WTC11 (cell line): ENCODE measurements around the gene RGS11. TPM values are rescaled to one million over a fixed set of nuclear protein-coding genes. Genes with fewer than 3 reads are reported as not detected.

Source experiments
- ATAC-seq: fragments of 200-7000 bp; cut with Tn5 transposase; 2 replicates; pipeline ENCODE4 v1.10.0; 2021; ENCODE audit warnings: mild to moderate bottlenecking, moderate library complexity
- CTCF ChIA-PET: fragments of 300-600 bp; sonication (Branson Sonifier 250); formaldehyde crosslinking; loops from one replicate; lab custom pipeline; 2021; ENCODE audit warnings: antibody characterized with exemption; lab: Charles Lee
- POLR2A ChIA-PET: fragments of 350-600 bp; sonication (Branson Sonifier 250); formaldehyde crosslinking; loops from one replicate; lab custom pipeline; 2021; ENCODE audit warnings: antibody characterized with exemption; lab: Charles Lee
- DNase-seq: peaks from one replicate; pipeline ENCODE4 v3.0.0; 2021; ENCODE audit warnings: low spot score
- H3K27ac Mint-ChIP-seq: 2 replicates; pipeline ENCODE4 v1.8.0; 2021; ENCODE audit warnings: mixed read lengths
- H3K27me3 Mint-ChIP-seq: 2 replicates; pipeline ENCODE4 v1.8.0; 2021; ENCODE audit warnings: low read depth, mild to moderate bottlenecking, moderate library complexity, mixed read lengths
- H3K36me3 Mint-ChIP-seq: 2 replicates; pipeline ENCODE4 v1.8.0; 2021; ENCODE audit warnings: mixed read lengths
- H3K4me1 Mint-ChIP-seq: 2 replicates; pipeline ENCODE4 v1.8.0; 2022; ENCODE audit warnings: mixed read lengths
- H3K4me3 Mint-ChIP-seq: 2 replicates; pipeline ENCODE4 v1.8.0; 2021; ENCODE audit warnings: mild to moderate bottlenecking, moderate library complexity, mixed read lengths
- H3K9me3 Mint-ChIP-seq: 2 replicates; pipeline ENCODE4 v1.8.0; 2021; ENCODE audit warnings: mixed read lengths
- FOXK1 ChIP-seq: sonication (generic); formaldehyde crosslinking; IDR thresholded peaks from 2 replicates; pipeline ENCODE4 v1.8.0; 2022; ENCODE audit warnings: mild to moderate bottlenecking, moderate library complexity, missing genetic modification reagents
- HMGA2 ChIP-seq: fragments of 250-450 bp; sonication (Bioruptor Pico); IDR thresholded peaks from 2 replicates; pipeline ENCODE4 v1.4.0; 2021; ENCODE audit warnings: mild to moderate bottlenecking, moderate library complexity
- JAZF1 ChIP-seq: fragments of 250-450 bp; sonication (Bioruptor Pico); IDR thresholded peaks from 2 replicates; pipeline ENCODE4 v1.9.0; 2021; ENCODE audit warnings: moderate library complexity, mild to moderate bottlenecking, inconsistent platforms
- OVOL2 ChIP-seq: fragments of 250-450 bp; sonication (Bioruptor Pico); IDR thresholded peaks from 2 replicates; pipeline ENCODE4 v1.9.0; 2021; ENCODE audit warnings: mild to moderate bottlenecking, borderline replicate concordance
- RORB ChIP-seq: fragments of 250-450 bp; sonication (Bioruptor Pico); IDR thresholded peaks from 2 replicates; pipeline ENCODE4 v1.9.0; 2021; ENCODE audit warnings: mild to moderate bottlenecking
- SMAD4 ChIP-seq: sonication (generic); formaldehyde crosslinking; IDR thresholded peaks from 2 replicates; pipeline ENCODE4 v1.8.0; 2022; ENCODE audit warnings: mild to moderate bottlenecking, missing genetic modification reagents
- SOX15 ChIP-seq: fragments of 250-450 bp; sonication (Bioruptor Pico); IDR thresholded peaks from 2 replicates; pipeline ENCODE4 v1.9.0; 2021; ENCODE audit warnings: mild to moderate bottlenecking
- SP1 ChIP-seq: sonication (generic); formaldehyde crosslinking; conservative IDR thresholded peaks from 2 replicates; pipeline ENCODE4 v1.8.1; 2022; ENCODE audit warnings: missing genetic modification reagents
- ZBTB21 ChIP-seq: sonication (generic); formaldehyde crosslinking; IDR thresholded peaks from 2 replicates; pipeline ENCODE4 v1.8.1; 2023; ENCODE audit warnings: mild to moderate bottlenecking, missing genetic modification reagents, borderline replicate concordance
- ZNF396 ChIP-seq: fragments of 250-450 bp; sonication (Bioruptor Pico); IDR thresholded peaks from 2 replicates; pipeline ENCODE4 v1.8.0; 2021; ENCODE audit warnings: mild to moderate bottlenecking, moderate library complexity, borderline replicate concordance
- ZNF671 ChIP-seq: fragments of 250-450 bp; sonication (Bioruptor Pico); IDR thresholded peaks from 2 replicates; pipeline ENCODE4 v1.8.0; 2021; ENCODE audit warnings: mild to moderate bottlenecking
- total RNA-seq: library from RNA; stranded (reverse); gene quantifications from 3 replicates; pipeline ENCODE4 v1.2.3, GENCODE V29; 2021
- TF ChIP-seq, protein P1 (sequence below): sonication (generic); formaldehyde crosslinking; IDR thresholded peaks from 2 replicates; pipeline ENCODE4 v1.8.0; 2023; ENCODE audit warnings: missing genetic modification reagents, mild to moderate bottlenecking, borderline replicate concordance
- TF ChIP-seq, protein P2 (sequence below): sonication (generic); formaldehyde crosslinking; IDR thresholded peaks from 2 replicates; pipeline ENCODE4 v1.8.1; 2023; ENCODE audit warnings: mild to moderate bottlenecking, missing genetic modification reagents, moderate library complexity
- TF ChIP-seq, protein P3 (sequence below): fragments of 250-450 bp; sonication (Bioruptor Pico); IDR thresholded peaks from 2 replicates; pipeline ENCODE4 v1.9.0; 2021; ENCODE audit warnings: mild to moderate bottlenecking
- TF ChIP-seq, protein P4 (sequence below): sonication (generic); formaldehyde crosslinking; IDR thresholded peaks from 2 replicates; pipeline ENCODE4 v1.8.1; 2023; ENCODE audit warnings: mild to moderate bottlenecking, missing genetic modification reagents, borderline replicate concordance
- TF ChIP-seq, protein P5 (sequence below): sonication (generic); formaldehyde crosslinking; IDR thresholded peaks from 2 replicates; pipeline ENCODE4 v1.8.1; 2023; ENCODE audit warnings: mild to moderate bottlenecking, missing genetic modification reagents
- TF ChIP-seq, protein P6 (sequence below): fragments of 250-450 bp; sonication (Bioruptor Pico); IDR thresholded peaks from 2 replicates; pipeline ENCODE4 v1.8.0; 2021; ENCODE audit warnings: mild to moderate bottlenecking
- TF ChIP-seq, protein P7 (sequence below): sonication (generic); formaldehyde crosslinking; IDR thresholded peaks from 2 replicates; pipeline ENCODE4 v1.8.0; 2022; ENCODE audit warnings: mild to moderate bottlenecking, missing genetic modification reagents

Gene RGS11
- total RNA-seq, 1 experiment from 2014 or later, result 1.8 TPM

DNA sequence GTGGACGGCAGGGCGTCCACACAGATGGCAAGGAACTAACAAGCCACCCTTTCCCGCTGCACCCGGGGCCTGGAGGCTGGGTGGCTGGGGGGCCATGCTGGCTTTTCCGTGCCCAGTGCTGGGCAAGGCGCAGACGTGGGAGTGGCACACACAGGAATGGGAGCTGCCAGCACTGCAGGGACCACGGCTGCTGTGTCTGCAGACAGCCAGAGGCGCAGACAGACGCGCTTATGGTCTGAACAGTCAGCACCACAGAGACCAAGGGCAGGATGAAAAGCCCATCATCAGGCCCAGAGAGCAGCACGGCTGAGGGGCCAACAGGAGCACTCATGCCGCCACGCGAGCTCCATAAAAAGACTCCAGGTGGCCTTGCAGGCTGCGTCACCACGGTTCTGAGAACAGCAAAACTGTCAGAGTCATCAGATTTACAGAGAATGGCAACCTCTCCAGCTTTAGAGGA is 31.2 kb upstream of the RGS11 start (continued):
- TF ChIP-seq, protein P1, sequence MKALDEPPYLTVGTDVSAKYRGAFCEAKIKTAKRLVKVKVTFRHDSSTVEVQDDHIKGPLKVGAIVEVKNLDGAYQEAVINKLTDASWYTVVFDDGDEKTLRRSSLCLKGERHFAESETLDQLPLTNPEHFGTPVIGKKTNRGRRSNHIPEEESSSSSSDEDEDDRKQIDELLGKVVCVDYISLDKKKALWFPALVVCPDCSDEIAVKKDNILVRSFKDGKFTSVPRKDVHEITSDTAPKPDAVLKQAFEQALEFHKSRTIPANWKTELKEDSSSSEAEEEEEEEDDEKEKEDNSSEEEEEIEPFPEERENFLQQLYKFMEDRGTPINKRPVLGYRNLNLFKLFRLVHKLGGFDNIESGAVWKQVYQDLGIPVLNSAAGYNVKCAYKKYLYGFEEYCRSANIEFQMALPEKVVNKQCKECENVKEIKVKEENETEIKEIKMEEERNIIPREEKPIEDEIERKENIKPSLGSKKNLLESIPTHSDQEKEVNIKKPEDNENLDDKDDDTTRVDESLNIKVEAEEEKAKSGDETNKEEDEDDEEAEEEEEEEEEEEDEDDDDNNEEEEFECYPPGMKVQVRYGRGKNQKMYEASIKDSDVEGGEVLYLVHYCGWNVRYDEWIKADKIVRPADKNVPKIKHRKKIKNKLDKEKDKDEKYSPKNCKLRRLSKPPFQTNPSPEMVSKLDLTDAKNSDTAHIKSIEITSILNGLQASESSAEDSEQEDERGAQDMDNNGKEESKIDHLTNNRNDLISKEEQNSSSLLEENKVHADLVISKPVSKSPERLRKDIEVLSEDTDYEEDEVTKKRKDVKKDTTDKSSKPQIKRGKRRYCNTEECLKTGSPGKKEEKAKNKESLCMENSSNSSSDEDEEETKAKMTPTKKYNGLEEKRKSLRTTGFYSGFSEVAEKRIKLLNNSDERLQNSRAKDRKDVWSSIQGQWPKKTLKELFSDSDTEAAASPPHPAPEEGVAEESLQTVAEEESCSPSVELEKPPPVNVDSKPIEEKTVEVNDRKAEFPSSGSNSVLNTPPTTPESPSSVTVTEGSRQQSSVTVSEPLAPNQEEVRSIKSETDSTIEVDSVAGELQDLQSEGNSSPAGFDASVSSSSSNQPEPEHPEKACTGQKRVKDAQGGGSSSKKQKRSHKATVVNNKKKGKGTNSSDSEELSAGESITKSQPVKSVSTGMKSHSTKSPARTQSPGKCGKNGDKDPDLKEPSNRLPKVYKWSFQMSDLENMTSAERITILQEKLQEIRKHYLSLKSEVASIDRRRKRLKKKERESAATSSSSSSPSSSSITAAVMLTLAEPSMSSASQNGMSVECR (CRISPR knock-in tag), result no peak
- TF ChIP-seq, protein P2, sequence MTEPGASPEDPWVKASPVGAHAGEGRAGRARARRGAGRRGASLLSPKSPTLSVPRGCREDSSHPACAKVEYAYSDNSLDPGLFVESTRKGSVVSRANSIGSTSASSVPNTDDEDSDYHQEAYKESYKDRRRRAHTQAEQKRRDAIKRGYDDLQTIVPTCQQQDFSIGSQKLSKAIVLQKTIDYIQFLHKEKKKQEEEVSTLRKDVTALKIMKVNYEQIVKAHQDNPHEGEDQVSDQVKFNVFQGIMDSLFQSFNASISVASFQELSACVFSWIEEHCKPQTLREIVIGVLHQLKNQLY (CRISPR knock-in tag), result no peak
- TF ChIP-seq, all 79 proteins: peak for 0

DNA sequence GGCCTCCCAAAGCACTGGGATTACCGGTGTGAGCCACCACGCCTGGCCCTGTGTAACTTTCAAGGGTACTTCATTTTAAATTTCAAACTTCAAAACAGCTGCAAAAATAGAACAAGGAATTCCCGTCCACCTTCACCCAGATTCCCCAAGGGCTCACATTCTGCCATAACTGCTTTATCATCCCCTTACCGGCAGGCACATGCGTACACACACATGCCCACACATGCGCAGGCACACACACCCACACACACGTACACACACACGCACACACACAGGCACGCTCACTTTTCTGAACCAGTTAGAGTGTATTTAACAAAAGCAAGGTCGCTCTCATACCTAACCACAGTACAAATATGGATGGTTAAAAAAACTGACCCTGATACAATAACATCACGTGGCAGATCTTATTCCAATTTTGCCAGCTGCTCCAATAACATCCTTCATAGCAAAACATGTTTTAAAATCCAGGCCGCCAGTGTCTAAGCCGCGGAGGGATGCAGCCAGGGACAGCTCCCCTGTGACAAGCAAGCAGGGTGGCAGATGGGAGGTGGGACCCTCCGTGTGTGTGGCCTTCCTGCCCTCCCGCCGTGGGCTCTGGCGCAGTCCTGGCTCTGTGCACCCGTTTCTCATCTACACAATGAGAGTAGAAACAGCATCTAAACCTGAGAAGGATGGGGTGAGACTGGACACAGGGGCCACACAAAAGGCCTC is 30.3 kb upstream of the RGS11 start:
- Mint-ChIP-seq H3K27ac (peak overlapping the region; percentile 93), H3K27me3 (no peaks in the 10 kb centered on the region), H3K4me3 (no peak overlapping the region), H3K4me1 (no peaks in the 10 kb centered on the region), H3K36me3 (peaks cover 27% of the 10 kb centered on the region), H3K9me3 (no peaks in the 10 kb centered on the region)
- ATAC-seq (no peak), DNase-seq (no peak)
- CTCF ChIA-PET, result interaction anchor here (1.1 to 1.8 kb wide), 2 partner anchors 47 to 56 kb away, joined by 5 read pairs; partner anchors contain the start of gene AXIN1
- TF ChIP-seq RORB (no peak), ZNF396 (CRISPR knock-in tag) (no peak), SMAD4 (CRISPR knock-in tag) (no peak), SP1 (no peak), HMGA2 (CRISPR knock-in tag) (no peak), OVOL2 (CRISPR knock-in tag) (no peak), FOXK1 (no peak), ZBTB21 (CRISPR knock-in tag) (no peak), JAZF1 (CRISPR knock-in tag) (no peak), ZNF671 (CRISPR knock-in tag) (no peak), SOX15 (no peak)
- TF ChIP-seq, protein P3, sequence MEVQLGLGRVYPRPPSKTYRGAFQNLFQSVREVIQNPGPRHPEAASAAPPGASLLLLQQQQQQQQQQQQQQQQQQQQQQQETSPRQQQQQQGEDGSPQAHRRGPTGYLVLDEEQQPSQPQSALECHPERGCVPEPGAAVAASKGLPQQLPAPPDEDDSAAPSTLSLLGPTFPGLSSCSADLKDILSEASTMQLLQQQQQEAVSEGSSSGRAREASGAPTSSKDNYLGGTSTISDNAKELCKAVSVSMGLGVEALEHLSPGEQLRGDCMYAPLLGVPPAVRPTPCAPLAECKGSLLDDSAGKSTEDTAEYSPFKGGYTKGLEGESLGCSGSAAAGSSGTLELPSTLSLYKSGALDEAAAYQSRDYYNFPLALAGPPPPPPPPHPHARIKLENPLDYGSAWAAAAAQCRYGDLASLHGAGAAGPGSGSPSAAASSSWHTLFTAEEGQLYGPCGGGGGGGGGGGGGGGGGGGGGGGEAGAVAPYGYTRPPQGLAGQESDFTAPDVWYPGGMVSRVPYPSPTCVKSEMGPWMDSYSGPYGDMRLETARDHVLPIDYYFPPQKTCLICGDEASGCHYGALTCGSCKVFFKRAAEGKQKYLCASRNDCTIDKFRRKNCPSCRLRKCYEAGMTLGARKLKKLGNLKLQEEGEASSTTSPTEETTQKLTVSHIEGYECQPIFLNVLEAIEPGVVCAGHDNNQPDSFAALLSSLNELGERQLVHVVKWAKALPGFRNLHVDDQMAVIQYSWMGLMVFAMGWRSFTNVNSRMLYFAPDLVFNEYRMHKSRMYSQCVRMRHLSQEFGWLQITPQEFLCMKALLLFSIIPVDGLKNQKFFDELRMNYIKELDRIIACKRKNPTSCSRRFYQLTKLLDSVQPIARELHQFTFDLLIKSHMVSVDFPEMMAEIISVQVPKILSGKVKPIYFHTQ (CRISPR knock-in tag), result no peak
- TF ChIP-seq, protein P4, sequence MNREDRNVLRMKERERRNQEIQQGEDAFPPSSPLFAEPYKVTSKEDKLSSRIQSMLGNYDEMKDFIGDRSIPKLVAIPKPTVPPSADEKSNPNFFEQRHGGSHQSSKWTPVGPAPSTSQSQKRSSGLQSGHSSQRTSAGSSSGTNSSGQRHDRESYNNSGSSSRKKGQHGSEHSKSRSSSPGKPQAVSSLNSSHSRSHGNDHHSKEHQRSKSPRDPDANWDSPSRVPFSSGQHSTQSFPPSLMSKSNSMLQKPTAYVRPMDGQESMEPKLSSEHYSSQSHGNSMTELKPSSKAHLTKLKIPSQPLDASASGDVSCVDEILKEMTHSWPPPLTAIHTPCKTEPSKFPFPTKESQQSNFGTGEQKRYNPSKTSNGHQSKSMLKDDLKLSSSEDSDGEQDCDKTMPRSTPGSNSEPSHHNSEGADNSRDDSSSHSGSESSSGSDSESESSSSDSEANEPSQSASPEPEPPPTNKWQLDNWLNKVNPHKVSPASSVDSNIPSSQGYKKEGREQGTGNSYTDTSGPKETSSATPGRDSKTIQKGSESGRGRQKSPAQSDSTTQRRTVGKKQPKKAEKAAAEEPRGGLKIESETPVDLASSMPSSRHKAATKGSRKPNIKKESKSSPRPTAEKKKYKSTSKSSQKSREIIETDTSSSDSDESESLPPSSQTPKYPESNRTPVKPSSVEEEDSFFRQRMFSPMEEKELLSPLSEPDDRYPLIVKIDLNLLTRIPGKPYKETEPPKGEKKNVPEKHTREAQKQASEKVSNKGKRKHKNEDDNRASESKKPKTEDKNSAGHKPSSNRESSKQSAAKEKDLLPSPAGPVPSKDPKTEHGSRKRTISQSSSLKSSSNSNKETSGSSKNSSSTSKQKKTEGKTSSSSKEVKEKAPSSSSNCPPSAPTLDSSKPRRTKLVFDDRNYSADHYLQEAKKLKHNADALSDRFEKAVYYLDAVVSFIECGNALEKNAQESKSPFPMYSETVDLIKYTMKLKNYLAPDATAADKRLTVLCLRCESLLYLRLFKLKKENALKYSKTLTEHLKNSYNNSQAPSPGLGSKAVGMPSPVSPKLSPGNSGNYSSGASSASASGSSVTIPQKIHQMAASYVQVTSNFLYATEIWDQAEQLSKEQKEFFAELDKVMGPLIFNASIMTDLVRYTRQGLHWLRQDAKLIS (CRISPR knock-in tag), result no peak
- TF ChIP-seq, protein P5, sequence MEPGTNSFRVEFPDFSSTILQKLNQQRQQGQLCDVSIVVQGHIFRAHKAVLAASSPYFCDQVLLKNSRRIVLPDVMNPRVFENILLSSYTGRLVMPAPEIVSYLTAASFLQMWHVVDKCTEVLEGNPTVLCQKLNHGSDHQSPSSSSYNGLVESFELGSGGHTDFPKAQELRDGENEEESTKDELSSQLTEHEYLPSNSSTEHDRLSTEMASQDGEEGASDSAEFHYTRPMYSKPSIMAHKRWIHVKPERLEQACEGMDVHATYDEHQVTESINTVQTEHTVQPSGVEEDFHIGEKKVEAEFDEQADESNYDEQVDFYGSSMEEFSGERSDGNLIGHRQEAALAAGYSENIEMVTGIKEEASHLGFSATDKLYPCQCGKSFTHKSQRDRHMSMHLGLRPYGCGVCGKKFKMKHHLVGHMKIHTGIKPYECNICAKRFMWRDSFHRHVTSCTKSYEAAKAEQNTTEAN (CRISPR knock-in tag), result no peak
- TF ChIP-seq, protein P6, sequence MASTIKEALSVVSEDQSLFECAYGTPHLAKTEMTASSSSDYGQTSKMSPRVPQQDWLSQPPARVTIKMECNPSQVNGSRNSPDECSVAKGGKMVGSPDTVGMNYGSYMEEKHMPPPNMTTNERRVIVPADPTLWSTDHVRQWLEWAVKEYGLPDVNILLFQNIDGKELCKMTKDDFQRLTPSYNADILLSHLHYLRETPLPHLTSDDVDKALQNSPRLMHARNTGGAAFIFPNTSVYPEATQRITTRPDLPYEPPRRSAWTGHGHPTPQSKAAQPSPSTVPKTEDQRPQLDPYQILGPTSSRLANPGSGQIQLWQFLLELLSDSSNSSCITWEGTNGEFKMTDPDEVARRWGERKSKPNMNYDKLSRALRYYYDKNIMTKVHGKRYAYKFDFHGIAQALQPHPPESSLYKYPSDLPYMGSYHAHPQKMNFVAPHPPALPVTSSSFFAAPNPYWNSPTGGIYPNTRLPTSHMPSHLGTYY, result no peak
- TF ChIP-seq, protein P7, sequence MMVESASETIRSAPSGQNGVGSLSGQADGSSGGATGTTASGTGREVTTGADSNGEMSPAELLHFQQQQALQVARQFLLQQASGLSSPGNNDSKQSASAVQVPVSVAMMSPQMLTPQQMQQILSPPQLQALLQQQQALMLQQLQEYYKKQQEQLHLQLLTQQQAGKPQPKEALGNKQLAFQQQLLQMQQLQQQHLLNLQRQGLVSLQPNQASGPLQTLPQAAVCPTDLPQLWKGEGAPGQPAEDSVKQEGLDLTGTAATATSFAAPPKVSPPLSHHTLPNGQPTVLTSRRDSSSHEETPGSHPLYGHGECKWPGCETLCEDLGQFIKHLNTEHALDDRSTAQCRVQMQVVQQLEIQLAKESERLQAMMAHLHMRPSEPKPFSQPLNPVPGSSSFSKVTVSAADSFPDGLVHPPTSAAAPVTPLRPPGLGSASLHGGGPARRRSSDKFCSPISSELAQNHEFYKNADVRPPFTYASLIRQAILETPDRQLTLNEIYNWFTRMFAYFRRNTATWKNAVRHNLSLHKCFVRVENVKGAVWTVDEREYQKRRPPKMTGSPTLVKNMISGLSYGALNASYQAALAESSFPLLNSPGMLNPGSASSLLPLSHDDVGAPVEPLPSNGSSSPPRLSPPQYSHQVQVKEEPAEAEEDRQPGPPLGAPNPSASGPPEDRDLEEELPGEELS (CRISPR knock-in tag), result no peak
- POLR2A ChIA-PET, result no interaction called here
